PC-9 (cell line): ENCODE measurements around the gene ZNF672. TPM values are rescaled to one million over a fixed set of nuclear protein-coding genes. Genes with fewer than 3 reads are reported as not detected.

Source experiments
- BruUV-seq: library from RNA; stranded (reverse); fragments of 400-500 nt; replicated peaks from 2 replicates; lab custom pipeline; 2021; lab: Mats Ljungman, UMichigan
- CTCF ChIA-PET: fragments of 300-600 bp; sonication (Branson Sonifier 250); formaldehyde crosslinking; loops from one replicate; lab custom pipeline; 2022; ENCODE audit warnings: antibody characterized with exemption; lab: Charles Lee
- POLR2A ChIA-PET: fragments of 300-600 bp; sonication (Branson Sonifier 250); formaldehyde crosslinking; loops from one replicate; lab custom pipeline; 2022; ENCODE audit warnings: antibody characterized with exemption; ENCODE audit not compliant: unreplicated experiment; lab: Charles Lee
- DNase-seq, 2 experiments: peaks; one replicate each; pipeline versions ENCODE4 v3.0.0 to v3.0.0-alpha.2; 2015 to 2022; ENCODE audit warnings: mixed read lengths in 1 of 2
- H2AFZ ChIP-seq: fragments of 200-600 bp; sonication (generic); 2 replicates; pipeline ENCODE4 v1.8.1; 2017; ENCODE audit warnings: antibody characterized with exemption
- H3F3A ChIP-seq: fragments of 200-600 bp; sonication (generic); 2 replicates; pipeline ENCODE4 v1.8.1; 2017; ENCODE audit warnings: antibody characterized with exemption, mild to moderate bottlenecking, low read depth; ENCODE audit not compliant: insufficient read depth
- H3K27ac ChIP-seq: fragments of 200-600 bp; sonication (generic); 2 replicates; pipeline ENCODE4 v1.6.1; 2016; ENCODE audit warnings: mixed run types
- H3K27me3 ChIP-seq: fragments of 200-600 bp; sonication (generic); 2 replicates; pipeline ENCODE4 v1.6.1; 2016; ENCODE audit warnings: low read depth, mixed run types; ENCODE audit not compliant: insufficient read depth
- H3K36me3 ChIP-seq: fragments of 200-600 bp; sonication (generic); 2 replicates; pipeline ENCODE4 v1.6.1; 2016; ENCODE audit warnings: low read depth, mixed run types
- H3K4me1 ChIP-seq: fragments of 200-600 bp; sonication (generic); replicated peaks from 2 replicates; pipeline ENCODE4 v1.6.1; 2016; ENCODE audit warnings: mixed run types; ENCODE audit not compliant: insufficient read depth
- H3K4me2 ChIP-seq: fragments of 200-600 bp; sonication (generic); 2 replicates; pipeline ENCODE4 v1.6.1; 2017; ENCODE audit warnings: mixed run types
- H3K4me3 ChIP-seq: fragments of 200-600 bp; sonication (generic); 2 replicates; pipeline ENCODE4 v1.6.1; 2016; ENCODE audit warnings: mixed run types
- H3K79me2 ChIP-seq: fragments of 200-600 bp; sonication (generic); 2 replicates; pipeline ENCODE4 v1.6.1; 2017; ENCODE audit warnings: low read depth, mixed run types
- H3K9me2 ChIP-seq: fragments of 200-600 bp; sonication (generic); 2 replicates; pipeline ENCODE4 v1.8.1; 2017; ENCODE audit warnings: mild to moderate bottlenecking; ENCODE audit not compliant: insufficient read depth
- H3K9me3 ChIP-seq: fragments of 200-600 bp; sonication (generic); 2 replicates; pipeline ENCODE4 v1.8.1; 2016; ENCODE audit warnings: low read depth; ENCODE audit not compliant: insufficient read depth
- H4K20me1 ChIP-seq: fragments of 200-600 bp; sonication (generic); 2 replicates; pipeline ENCODE4 v1.8.1; 2017; ENCODE audit not compliant: insufficient read depth
- CTCF ChIP-seq: fragments of 200-600 bp; sonication (generic); conservative IDR thresholded peaks from 2 replicates; pipeline ENCODE4 v1.6.1; 2017; ENCODE audit warnings: mixed run types, antibody characterized with exemption, mild to moderate bottlenecking, moderate library complexity
- EZH2 ChIP-seq: fragments of 200-600 bp; sonication (generic); IDR thresholded peaks from 2 replicates; pipeline ENCODE4 v1.8.0; 2017; ENCODE audit warnings: antibody characterized with exemption, low read depth
- intact Hi-C: fragments of 100-400 bp; cut with micrococcal nuclease; formaldehyde crosslinking; loops from one replicate; pipeline ENCODE4 v1.10.0; 2022; ENCODE audit not compliant: unreplicated experiment
- total RNA-seq: library from RNA; stranded (reverse); gene quantifications from 2 replicates; pipeline ENCODE4 v1.2.3, GENCODE V29; 2021

Gene ZNF672
- total RNA-seq, 1 experiment from 2014 or later = 24.7 TPM

GRCh38 chr1:248811514-248812490, 26.2 kb upstream of the ZNF672 start:
- TF ChIP-seq EZH2 (no peak), CTCF (no peak)
- H3K9me3 ChIP-seq = no peaks in the 10 kb centered on the region
- no peak for DNase-seq
- CTCF ChIA-PET = no interaction called here
- no peaks in the 10 kb centered on the region for H4K20me1 ChIP-seq
- H3K4me1 ChIP-seq = no peaks in the 10 kb centered on the region
- no peaks in the 10 kb centered on the region for H3K36me3 ChIP-seq
- H3K27ac ChIP-seq = no peak overlapping the region
- POLR2A ChIA-PET = interaction anchor here (0.7 kb wide), 1 partner anchor 983 kb away, joined by 5 read pairs; no protein-coding TSS in a partner anchor
- H3K4me2 ChIP-seq = no peak overlapping the region
- no TSS peak for BruUV-seq
- H2AFZ ChIP-seq = no peak overlapping the region
- no peaks in the 10 kb centered on the region for H3F3A ChIP-seq
- H3K27me3 ChIP-seq = no peaks in the 10 kb centered on the region
- no peaks in the 10 kb centered on the region for H3K9me2 ChIP-seq
- H3K4me3 ChIP-seq = no peak overlapping the region
- intact Hi-C loops = loop anchor here (1.0 kb wide), 1 partner anchor 11 kb away; no protein-coding TSS in a partner anchor
- no peaks in the 10 kb centered on the region for H3K79me2 ChIP-seq

- CTCF ChIA-PET = no interaction called here
- no peaks in the 10 kb centered on the region for H3K36me3 ChIP-seq
- H3K27ac ChIP-seq = no peak overlapping the region
- no peak overlapping the region for H3K4me2 ChIP-seq
- no TSS peak for BruUV-seq
- intact Hi-C loops = no loop called here
- no peaks in the 10 kb centered on the region for H3K79me2 ChIP-seq
- no peaks in the 10 kb centered on the region for H3K9me3 ChIP-seq
- POLR2A ChIA-PET = no interaction called here
- TF ChIP-seq CTCF (no peak), EZH2 (no peak)
- H2AFZ ChIP-seq = no peak overlapping the region
- no peaks in the 10 kb centered on the region for H4K20me1 ChIP-seq
- H3F3A ChIP-seq = no peaks in the 10 kb centered on the region
- H3K27me3 ChIP-seq = no peaks in the 10 kb centered on the region
- DNase-seq = no peak
- H3K9me2 ChIP-seq = no peaks in the 10 kb centered on the region
- H3K4me1 ChIP-seq = no peaks in the 10 kb centered on the region
- H3K4me3 ChIP-seq = no peak overlapping the region
Observed at GRCh38 chr1:248812736-248813425, 25.1 kb upstream of the ZNF672 start.

GRCh38 chr1:248813546-248813945, 24.5 kb upstream of the ZNF672 start:
- ChIA-PET POLR2A (no interaction called here), CTCF (no interaction called here)
- no peak for DNase-seq
- Histone ChIP-seq H2AFZ (no peak overlapping the region), H3K27ac (no peak overlapping the region), H3K9me3 (no peaks in the 10 kb centered on the region), H3K9me2 (no peaks in the 10 kb centered on the region), H3K36me3 (no peaks in the 10 kb centered on the region), H3F3A (no peaks in the 10 kb centered on the region), H4K20me1 (no peaks in the 10 kb centered on the region), H3K4me3 (no peak overlapping the region), H3K4me1 (no peaks in the 10 kb centered on the region), H3K79me2 (no peaks in the 10 kb centered on the region), H3K4me2 (no peak overlapping the region), H3K27me3 (no peaks in the 10 kb centered on the region)
- no TSS peak for BruUV-seq
- TF ChIP-seq EZH2 = no peak
- no peak for TF ChIP-seq CTCF
- intact Hi-C loops = no loop called here
